Measurements from ENCODE around the gene VPS8. TPM values are rescaled to one million over a fixed set of nuclear protein-coding genes. Genes with fewer than 3 reads are reported as not detected.

The VPS8 gene
- total and polyA plus RNA-seq, 2 of the 8 experiments (the other 6 are each of a cell fraction or from before 2014, with no cell fraction given), result 13.0 to 41.0 TPM

DNA sequence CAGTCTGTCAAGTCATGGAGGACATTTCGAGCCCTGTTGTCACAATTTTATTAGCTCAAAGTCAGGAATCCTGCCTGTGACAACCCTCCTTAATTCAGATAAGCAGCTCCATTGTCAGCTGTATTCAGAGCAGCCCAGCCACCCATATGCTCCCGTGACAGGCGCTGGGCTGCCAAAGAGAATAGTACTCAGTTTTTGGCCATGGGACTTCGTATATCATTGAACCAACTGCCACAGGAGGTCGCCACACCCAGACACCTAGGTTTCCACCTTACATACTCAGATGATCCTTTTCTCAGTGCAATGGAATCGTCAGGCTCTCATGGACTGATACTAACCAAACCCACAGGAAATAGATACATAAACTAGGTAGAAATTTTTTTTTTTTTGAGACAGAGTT lies 240.7 kb downstream of the VPS8 start:
- no peak for FAIRE-seq
- peaks cover 0 to 2% of the 10 kb centered on the region in 2 experiments for H4K20me1 ChIP-seq (replicated peaks in 1 of 2; ENCODE audit: control insufficient read depth in 1 of 2, insufficient read depth in 2 of 2, low read length in 2 of 2)
- no peak overlapping the region for H4K91ac ChIP-seq (replicated peaks; ENCODE audit: insufficient read length, low read length)
- no peak overlapping the region for H3K4me2 ChIP-seq (ENCODE audit: insufficient read depth in 1 of 2, low read depth in 2 of 2, low read length in 2 of 2)
- H3K27ac ChIP-seq (ENCODE audit: low read depth, low read length), result no peak overlapping the region
- H3K27me3 ChIP-seq (replicated peaks in 1 of 4; ENCODE audit: control insufficient read depth in 3 of 4, extremely low read depth in 1 of 4, insufficient read depth in 3 of 4, low read length in 3 of 4), result no peaks in the 10 kb centered on the region
- no peak overlapping the region for H3K18ac ChIP-seq (ENCODE audit: extremely low read depth, low read length)
- H2AFZ ChIP-seq (ENCODE audit: low read length), result no peak overlapping the region
- H2BK15ac ChIP-seq (ENCODE audit: low read length), result no peak overlapping the region
- H3K23me2 ChIP-seq (ENCODE audit: low read depth, low read length), result no peaks in the 10 kb centered on the region
- no peak overlapping the region for H2BK5ac ChIP-seq (ENCODE audit: low read depth, low read length)
- no peaks in the 10 kb centered on the region for H3K4me1 ChIP-seq (replicated peaks in 1 of 4; ENCODE audit: control insufficient read depth in 3 of 4, insufficient read depth in 4 of 4, low read length in 3 of 4)
- H4K5ac ChIP-seq (ENCODE audit: insufficient read length, low read depth, low read length), result no peak overlapping the region
- no peak overlapping the region for H2BK120ac ChIP-seq (replicated peaks; ENCODE audit: low read depth, low read length)
- TF ChIP-seq MAFK (IDR thresholded peaks at IDR 0.05; ENCODE audit: low read depth, low read length), result no peak
- no peak for TF ChIP-seq EGR1 (IDR thresholded peaks at IDR 0.05; ENCODE audit: borderline replicate concordance, low read depth, low read length)
- TF ChIP-seq BCL11A (IDR thresholded peaks at IDR 0.05; ENCODE audit: low read depth in 2 of 2, low read length in 2 of 2), result no peak
- no peak for TF ChIP-seq SIN3A (conservative IDR thresholded peaks at IDR 0.05 in 1 of 2, IDR thresholded peaks at IDR 0.05 in 1 of 2; ENCODE audit: low read depth in 1 of 2, low read length in 2 of 2)
- TF ChIP-seq RAD21 (IDR thresholded peaks at IDR 0.05 in 1 of 2, conservative IDR thresholded peaks at IDR 0.05 in 1 of 2; ENCODE audit: low read depth in 2 of 2, low read length in 2 of 2), result peak; percentile 17 to 23; a peak in 2 of 4 replicates
- TF ChIP-seq GTF2F1 (IDR thresholded peaks at IDR 0.05; ENCODE audit: borderline replicate concordance, low read depth, low read length), result no peak
- no peak for TF ChIP-seq POU5F1 (IDR thresholded peaks at IDR 0.05; ENCODE audit: low read depth, low read length)
- TF ChIP-seq NRF1 (IDR thresholded peaks at IDR 0.05; ENCODE audit: low read depth, low read length), result no peak
- no peak for TF ChIP-seq HDAC6 (IDR thresholded peaks at IDR 0.05; ENCODE audit: low read depth, low read length)
- no peaks in the 10 kb centered on the region; a peak in 1 of 4 replicates for H3K9me3 ChIP-seq (ENCODE audit: insufficient read depth in 2 of 2, low read depth in 1 of 2, low read length in 1 of 2)
- no peak overlapping the region for H3K56ac ChIP-seq (replicated peaks; ENCODE audit: insufficient read length, low read depth, low read length)
- H4K8ac ChIP-seq (ENCODE audit: extremely low read depth, insufficient read depth, low read length), result no peak overlapping the region
- H3K14ac ChIP-seq (ENCODE audit: insufficient read length), result no peak overlapping the region
- H3K36me3 ChIP-seq (ENCODE audit: control insufficient read depth in 2 of 4, insufficient read depth in 4 of 4, low read length in 3 of 4), result peaks cover 0 to 9% (median 0%) of the 10 kb centered on the region in 4 experiments; a peak in 5 of 8 replicates
- 89% methylated on average over 6 of the region's 6 CpGs; no CpG with 5 or more reads in 1 of the 2 experiments for WGBS, 2 experiments (ENCODE audit: extremely low coverage in 1 of 2, insufficient coverage in 1 of 2, insufficient read length in 1 of 2, insufficient replicate concordance in 2 of 2, low coverage in 1 of 2, low lambda C conversion rate in 2 of 2, missing lambda C conversion rate in 1 of 2)
- H2BK20ac ChIP-seq (ENCODE audit: low read length), result no peak overlapping the region
- H3K9ac ChIP-seq (replicated peaks in 1 of 4; ENCODE audit: extremely low read depth in 1 of 4, low read depth in 3 of 4, low read length in 3 of 4), result no peak overlapping the region
- no peak overlapping the region for H3K4ac ChIP-seq (replicated peaks; ENCODE audit: insufficient read length, low read depth, low read length)
- CTCF ChIA-PET (ENCODE audit: partially characterized antibody), result interaction anchor here (0.6 to 10.2 kb wide), 8 partner anchors 11 to 180 kb away, joined by 3 to 97 read pairs (median 3); no protein-coding TSS in a partner anchor
- DNase-seq (ENCODE audit: low read depth in 1 of 2, low spot score in 2 of 2), result no peak
- POLR2A ChIA-PET (ENCODE audit: partially characterized antibody), result no interaction called here
- no peak overlapping the region for H2AK5ac ChIP-seq (ENCODE audit: low read depth, low read length)
- no peak overlapping the region for H3K4me3 ChIP-seq (ENCODE audit: extremely low read depth in 1 of 4, insufficient read depth in 2 of 4, low read depth in 3 of 4, low read length in 4 of 4)
- H3K79me2 ChIP-seq (ENCODE audit: control insufficient read depth in 1 of 2, insufficient read depth in 2 of 2, low read length in 2 of 2), result no peaks in the 10 kb centered on the region
- no peak overlapping the region for H2BK12ac ChIP-seq (ENCODE audit: low read depth, low read length)
- H3K79me1 ChIP-seq (ENCODE audit: low read depth, low read length), result no peaks in the 10 kb centered on the region
- no peak overlapping the region for H3K23ac ChIP-seq (ENCODE audit: insufficient read length)
